GM18511 (cell line): Measurements from ENCODE around the gene IQCF6.
"Not testable (repeated sequence)": the region's sequence is repeated elsewhere in the genome, so short reads cannot be mapped to it uniquely, and the experiment has no call there.

Experiments used
- ATAC-seq: cut with Tn5 transposase; IDR thresholded peaks from one replicate; pipeline ENCODE4 v1.9.1; 2021; ENCODE audit warnings: mild to moderate bottlenecking, moderate library complexity; ENCODE audit not compliant: unreplicated experiment

IQCF6 gene

DNA sequence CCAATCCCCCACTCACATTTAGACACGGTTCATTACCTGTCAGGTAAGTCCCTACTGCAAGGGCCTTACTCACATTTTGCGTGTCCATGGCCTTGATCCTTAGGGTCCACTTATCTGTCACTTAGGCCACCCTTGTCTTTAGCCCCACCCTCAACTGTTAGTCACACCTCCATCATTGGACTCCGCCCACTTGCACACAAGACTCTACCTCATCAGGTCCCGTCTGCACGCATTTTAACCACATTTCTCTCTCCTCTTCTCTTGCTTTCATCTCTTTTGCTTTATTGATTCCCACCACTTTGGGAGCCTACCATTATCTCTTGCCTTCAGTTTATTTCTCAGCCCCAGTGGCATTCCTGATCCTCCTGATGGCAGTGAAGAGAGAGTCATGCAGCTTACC lies at the start of gene IQCF6:
IQCF6 (minus strand) TSS at position 101 of the 400 bp plus-strand sequence; CDS start at position 88, 13 bp downstream.
- ATAC-seq = no peak

DNA sequence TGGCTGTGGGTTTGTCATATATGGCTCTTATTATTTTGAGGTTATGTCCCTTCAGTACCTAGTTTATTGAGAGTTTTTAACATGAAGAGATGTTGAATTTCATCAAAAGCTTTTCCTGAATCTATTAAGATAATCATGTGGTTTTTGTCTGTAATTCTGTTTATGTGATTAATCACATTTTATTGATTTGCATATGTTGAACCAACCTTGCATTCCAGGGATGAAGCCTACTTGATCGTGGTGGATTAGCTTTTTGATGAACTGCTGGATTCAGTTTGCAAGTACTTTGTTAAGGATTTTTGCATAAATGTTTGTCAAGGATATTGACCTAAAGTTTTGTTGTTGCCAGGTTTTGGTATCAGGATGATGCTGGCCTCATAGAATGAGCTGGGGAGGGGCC lies 49.3 kb upstream of the IQCF6 start:
- ATAC-seq = no peak

DNA sequence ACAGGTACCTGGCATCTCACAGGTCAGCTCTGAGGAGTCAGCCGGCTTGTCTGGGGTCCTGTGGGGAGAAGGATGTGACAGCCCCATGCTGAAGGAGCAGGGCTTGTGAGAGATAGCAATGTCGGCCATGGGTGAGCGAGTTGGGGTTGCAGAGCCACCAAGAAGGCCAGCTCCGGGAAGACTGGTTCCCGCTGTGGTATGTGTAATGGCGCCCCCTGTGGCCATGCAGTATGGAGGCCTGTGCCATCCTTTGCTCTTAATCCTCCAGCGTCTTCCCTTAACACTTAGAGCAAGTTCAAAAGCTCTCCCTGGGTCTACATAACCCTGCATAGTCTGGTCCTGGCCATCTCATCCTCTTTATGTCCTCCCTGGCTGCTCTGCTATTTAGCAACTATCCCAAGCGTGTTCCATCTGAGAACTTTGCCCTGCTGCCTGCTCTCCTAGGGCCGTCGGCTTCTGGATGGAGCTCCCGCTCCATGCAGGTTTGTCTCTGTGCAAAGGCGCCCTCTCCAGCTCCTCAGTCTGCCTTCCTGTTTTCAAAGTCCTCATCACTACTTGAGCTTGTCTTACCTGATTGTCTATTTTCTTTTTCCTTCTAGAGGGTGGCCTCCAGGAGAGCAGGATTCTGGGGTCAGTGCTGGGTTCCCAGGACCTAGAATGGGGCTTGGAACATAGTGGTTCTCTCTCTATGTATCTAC lies 40.8 kb upstream of the IQCF6 start:
- ATAC-seq = no peak

DNA sequence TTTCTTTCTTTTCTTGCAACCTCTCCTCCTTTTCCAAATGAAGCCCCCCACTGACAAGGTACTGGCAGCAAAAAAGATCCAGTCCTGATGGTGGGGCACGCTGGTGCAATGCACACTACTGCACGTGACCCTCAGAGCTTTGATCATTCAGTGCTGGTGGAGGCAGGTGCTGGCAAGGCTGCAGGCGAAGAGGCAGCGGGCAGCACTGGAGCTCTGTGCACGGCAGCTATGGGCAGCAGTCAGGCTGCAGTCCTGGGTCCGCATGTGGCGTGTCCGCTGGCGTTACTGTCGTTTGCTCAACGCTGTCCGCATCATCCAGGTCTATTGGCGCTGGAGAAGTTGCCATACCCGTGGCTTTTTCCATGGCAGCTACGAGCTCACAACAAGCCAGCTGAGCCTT lies 40.1 kb upstream of the IQCF6 start:
- no peak for ATAC-seq

DNA sequence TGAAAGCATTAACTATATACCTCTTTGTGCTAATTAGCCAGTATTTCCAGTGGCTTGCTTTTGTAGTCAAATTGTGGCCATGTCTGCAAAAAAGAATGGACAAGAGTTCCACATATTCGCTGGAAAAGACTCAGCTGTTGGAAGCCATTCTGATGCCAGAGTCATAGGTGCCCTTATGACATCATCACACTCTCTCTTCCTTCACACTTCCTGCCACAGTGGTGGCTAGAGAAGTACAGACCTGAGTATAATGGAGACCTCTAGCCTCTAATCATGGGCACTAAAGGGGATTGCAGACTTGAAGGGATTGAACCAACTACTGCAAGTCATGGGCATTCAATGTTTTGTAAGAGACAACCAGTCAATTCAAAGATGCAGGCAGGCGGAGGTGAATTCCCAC lies 38.3 kb upstream of the IQCF6 start:
- ATAC-seq = no peak

DNA sequence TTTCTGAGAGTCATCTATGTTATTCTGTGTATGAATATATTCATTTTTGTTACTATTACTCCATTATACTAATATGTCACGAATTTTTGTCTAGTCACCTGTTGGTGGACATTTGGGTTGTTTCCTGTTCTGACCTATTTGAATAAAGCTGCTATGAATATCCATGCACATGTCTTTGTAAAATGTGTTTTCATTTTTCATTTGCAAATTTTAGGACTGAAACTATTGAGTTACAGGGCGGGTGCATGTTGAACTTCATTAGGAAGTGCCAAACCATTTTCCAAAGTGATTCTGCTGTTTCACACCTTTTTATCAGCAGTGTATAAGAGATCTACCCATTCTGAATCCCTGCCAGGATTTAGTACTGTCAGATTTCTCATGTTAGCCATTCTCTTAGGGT lies 37.7 kb upstream of the IQCF6 start:
- no peak for ATAC-seq

DNA sequence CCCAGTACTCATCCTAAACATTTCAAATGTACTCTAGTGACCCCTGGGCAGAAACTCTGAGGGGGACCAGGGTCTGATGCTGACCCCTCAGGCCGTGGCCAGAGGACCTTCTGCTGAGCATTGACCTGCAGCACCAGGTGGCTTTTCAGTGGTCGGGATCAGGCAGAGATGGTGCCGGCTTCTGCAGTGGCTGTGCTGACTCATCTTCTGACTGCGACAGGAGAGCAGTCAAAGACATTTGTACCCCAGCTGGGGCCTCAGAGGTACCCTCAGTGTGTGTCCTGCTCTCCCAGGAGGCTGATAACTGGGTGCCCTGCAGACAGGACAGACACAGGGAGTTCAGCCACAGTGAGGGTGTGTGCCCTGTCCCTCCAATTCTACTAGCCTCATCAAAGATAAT lies 36.6 kb upstream of the IQCF6 start:
- no peak for ATAC-seq

DNA sequence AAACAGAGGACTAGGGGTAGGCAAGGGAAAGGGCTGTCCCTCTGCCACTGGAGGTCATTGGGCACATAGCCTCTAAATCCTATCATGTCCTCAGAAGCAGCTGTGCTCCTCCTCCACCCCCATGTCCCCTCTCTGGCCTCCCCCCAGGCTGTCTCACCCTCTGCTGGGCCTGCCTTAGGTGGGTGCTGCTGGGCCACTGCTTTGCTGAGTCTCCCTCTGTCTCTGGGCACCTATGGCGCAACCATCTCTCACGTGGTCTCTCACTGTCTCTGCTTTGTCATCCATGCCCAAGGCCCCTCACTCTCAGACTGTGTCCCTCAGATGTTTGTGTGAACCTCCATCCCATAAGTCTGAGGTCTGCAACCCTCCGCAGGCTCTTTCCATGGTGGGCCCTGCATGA lies 35.0 kb upstream of the IQCF6 start:
- ATAC-seq = no peak

DNA sequence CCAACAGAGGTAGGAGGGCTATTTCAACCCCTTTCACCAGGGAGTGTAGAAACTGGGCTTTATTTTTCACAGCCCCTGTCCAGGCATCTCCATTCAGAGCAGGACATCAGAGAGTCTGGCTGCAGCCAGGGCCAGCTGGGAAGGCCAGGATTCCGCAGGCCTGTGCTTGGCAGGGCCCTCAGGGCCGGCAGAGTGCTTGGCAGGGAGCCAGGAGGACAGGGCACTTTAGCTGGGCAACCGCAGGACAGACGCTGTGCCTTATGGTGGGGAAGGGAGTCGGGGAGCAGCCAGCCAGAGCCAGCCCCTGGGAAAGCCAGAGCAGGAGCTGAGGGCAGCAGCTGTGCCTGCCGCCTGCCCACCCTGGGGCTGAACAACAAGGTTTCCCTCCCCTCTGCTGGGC lies 34.5 kb upstream of the IQCF6 start:
- ATAC-seq = no peak

DNA sequence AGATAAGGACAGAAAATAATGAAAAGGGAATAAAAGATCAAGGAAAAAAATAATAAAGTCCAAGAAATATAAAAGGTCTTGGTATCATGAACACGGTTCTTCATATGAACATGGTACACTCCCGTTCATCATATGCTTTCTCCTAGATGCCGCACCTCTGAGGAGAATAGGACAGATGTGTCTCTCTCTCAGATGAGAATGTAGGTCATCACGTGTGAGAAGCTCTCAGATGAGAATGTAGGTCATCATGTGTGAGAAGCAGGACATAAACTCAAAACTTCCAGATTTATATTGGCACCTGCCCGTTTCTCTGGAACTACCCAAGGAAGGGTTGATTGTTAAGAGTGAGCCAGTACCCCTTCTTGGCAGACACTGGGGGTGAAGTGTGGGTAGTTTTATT lies 29.9 kb upstream of the IQCF6 start:
- no peak for ATAC-seq

DNA sequence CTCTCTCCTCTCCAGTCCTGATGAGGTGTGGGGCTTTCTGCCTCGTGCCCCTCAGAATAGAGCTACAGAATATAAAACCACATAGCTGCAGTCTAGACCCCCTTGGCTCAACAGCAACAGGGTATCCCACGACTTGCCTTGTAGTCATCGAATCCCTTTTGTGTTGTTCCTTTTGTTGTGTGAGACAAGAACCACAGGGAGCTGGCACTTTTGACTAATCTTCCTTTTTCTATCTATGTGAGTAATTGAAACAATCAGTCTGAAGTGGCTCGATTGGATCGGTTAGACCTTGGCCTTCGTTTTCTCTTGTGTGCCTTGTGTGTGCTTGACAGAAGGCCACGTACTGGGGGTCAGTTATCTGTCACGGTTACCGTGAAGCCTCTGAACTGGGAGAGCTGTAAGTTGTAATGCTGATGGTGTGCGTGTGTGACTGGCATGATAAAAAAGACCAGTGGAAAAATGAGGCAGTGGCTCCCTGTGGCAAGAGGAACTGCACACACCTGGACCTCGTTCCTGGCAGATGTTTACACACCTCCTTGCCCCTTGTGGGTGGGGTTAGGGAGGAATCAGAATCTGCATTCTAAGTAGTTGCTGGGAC lies 23.2 kb upstream of the IQCF6 start:
- ATAC-seq = no peak

DNA sequence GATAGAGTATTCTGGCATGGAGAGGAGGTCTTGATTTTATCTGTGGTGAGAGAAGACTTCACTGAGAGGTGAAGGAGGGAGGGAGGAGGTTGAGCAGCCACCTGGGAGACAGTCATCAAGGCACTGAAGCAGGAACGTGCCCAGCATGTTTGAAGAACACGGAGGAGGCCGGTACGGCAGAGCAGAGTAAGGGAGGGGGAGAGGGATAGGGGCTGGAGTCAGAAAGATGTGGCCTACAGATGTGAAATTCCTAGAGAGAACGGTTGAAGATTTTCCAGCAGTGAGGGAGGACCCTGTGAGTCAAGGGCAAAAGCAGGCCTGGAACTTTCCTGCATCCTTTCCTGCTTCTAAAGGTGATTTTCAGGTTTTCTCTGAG lies 21.7 kb upstream of the IQCF6 start:
- ATAC-seq = no peak

DNA sequence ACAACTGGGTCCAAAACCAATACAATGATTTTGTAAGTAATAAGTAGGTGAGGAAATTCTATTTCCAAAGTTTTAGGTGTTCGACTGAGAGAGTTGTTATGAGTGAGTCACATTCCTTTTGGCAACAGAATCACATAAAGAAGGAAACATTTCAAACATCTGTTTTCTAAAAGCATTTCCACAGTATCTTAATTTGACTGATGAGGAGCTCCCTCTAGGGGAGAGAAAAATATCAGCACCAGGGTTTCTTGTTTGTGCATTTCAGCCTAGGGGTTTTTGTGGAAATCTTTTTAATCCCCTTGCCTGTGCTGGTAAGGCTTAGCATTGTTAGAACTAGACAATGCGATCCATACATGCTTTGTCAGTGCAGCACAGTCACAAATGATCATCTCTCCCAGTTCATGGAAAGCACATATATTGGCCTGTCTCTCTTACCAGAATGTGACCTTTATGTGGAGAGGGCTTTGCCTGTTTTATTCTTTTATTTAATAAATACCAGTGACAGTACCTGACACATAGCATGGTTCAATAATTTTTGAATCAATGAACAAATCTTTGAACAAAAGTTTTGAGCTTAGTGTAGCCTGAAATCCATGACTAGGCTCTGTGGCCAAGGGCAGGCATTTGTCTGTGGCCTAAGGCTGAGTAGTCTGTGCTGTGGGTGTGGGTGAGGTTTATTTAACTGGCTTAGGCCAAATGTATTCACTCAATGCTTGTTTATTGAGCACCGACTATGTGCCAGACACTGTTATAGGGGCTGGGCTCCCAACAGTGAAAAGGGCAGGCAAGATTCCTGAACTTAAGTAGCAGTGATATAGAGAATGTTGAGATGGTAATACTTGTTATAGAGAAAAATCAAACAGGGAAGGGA lies 21.1 kb upstream of the IQCF6 start:
- no peak for ATAC-seq

DNA sequence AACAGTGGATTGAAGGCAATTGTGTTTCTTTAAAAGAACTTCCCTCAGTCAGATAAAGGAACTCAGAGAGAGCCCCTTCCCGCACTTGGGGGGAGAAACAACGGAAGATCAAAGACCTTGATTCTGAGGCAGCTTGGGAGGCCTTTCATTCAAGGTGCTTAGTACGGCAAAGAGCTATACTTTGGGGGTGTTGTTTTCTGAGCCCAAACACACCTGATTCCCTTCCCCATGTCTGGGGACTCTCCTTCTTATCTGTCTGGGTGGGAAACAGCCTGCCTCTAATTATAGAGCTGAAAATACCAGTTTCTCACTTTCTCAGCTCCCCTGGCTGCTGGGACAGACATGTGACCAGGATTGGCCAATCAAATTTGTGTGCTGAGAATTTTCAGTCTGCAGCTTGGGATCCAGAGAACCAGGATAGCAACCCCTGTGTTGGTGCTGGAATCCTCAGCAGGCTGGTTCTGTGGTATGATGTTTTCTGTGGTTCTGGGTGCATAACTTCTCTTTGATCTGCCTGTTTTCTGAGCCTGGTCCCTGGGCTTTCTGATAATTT lies 19.4 kb upstream of the IQCF6 start:
- ATAC-seq = no peak

DNA sequence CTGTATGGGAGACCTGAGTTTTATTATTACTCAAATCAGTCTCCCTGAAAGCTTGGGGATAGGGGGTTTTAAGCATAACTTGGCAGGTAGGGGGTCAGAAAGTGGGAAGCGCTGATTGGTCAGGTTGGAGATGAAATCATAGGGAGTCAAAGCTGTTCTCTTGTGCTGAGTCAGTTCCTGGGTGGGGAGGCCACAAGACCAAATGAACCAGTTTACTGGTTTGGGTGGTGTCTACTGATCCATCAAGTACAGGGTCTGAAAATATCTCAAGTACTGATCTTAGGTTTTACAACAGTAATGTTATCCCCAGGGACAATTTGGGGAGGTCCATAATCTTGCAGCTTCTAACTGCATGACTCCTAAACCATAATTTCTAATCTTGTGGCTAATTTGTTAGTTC lies 17.8 kb upstream of the IQCF6 start:
- ATAC-seq = no peak

DNA sequence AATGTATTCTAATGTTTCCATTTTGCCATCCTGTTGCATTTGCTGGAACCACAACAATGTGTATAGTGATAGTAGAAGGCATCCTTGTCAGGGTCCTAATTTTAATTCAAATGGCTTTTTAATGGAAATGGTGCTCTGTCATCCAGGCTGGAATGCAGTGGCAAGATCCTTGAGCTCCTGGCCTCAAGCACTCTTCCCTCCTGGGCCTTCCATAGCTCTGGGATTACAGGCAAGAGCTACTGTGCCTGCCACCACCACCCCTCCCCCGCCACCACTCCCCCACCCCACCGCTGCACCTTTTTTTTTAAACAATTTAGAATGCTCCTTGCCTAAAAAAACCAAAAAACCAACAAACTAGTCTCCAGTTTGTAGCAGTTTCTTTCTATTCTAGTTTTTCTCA lies 15.2 kb upstream of the IQCF6 start:
- no peak for ATAC-seq

DNA sequence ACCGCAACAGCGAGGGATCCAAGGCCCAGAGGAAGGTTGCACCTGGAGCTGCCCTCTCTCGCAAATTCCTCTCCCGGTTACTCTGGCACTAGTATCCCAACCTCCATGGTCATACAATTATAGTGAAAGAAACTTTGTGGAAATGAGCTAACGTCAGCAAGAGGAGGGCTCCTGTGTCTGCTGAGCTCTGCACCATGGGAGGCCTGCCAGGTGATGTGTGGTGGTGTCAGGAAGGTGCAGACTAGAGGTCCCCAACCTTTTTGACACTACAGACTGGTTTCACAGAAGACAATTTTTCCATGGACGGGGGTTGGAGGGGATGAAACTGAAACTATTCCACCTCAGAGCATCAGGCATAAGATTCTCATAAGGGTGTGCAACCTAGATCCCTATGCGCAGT lies 13.2 kb upstream of the IQCF6 start:
- ATAC-seq = no peak

DNA sequence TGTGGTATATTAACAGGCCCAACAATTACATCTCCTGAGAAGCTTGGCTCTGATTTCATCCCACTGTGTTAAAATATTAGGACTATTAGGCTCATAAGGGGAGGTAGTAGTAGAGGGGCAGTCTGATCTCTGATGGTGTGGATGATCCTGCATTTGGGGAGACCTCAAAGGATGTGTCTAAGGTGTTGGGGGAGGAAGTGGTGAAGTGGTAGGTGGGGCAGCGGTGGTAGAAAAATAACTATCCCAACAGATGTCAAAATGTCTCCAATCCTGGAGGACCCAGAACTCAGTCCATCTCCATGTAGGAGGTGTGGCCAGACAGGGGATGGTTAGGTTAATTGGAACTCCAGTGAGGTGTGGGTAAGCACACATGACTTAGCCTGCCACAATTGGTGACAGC lies 10.4 kb upstream of the IQCF6 start:
- no peak for ATAC-seq

DNA sequence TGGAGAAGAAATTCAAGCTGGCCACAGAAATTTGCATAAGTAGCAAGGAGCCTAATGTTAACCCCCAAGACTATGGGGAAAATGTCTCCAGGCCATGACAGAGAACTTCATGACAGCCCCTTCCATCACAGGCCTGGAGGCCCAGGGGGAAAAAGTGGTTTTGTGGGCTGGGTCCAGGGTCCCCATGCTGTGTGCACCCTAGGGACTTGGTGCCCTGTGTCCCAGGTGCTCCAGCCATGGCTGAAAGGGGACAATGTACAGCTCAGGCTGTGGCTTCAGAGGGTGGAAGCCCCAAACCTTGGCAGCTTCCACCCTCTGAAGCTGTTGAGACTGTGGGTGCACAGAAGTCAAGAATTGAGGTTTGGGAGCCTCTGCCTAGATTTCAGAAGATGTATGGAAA lies 8.5 kb upstream of the IQCF6 start:
- not testable (repeated sequence) for ATAC-seq

DNA sequence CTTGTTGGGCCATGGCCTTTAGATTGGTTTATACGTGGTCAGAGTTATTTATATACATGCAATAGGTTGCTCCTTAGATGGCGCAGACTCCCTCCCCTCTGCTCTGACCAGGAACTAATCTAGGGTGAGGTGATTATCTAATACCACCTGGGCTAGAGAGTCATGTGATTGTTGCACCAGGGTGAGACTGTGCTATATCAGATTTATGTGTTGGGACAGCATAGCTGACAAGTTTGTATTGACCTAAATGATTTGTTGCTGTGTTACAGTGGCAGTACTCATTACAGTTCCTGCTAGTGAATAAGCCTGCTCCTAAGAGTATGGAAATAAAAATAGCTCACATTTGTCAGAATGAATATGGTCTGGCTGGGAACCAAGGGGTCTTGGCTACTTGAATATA lies 7.2 kb upstream of the IQCF6 start:
- ATAC-seq = no peak

DNA sequence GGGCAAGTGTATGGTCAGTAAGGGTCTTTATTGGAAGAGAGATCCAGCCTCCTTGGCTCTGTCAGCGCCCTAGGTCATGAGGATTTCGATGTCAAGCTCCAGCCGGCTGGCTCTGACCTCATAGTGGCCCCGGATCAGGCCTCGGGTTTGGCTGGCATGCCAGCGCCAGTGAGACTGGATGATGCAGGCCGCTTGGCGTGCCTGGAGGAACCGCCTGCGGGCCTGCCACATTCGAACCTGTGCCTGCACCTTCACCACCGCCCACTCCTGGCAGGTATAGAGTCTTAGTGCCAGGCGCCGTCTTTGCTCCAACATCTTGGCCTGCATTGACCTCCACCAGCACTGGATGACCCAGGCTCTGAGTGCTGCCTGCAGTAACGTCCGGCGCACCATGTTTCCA lies 483 bp downstream of the IQCF6 start:
- ATAC-seq = no peak

DNA sequence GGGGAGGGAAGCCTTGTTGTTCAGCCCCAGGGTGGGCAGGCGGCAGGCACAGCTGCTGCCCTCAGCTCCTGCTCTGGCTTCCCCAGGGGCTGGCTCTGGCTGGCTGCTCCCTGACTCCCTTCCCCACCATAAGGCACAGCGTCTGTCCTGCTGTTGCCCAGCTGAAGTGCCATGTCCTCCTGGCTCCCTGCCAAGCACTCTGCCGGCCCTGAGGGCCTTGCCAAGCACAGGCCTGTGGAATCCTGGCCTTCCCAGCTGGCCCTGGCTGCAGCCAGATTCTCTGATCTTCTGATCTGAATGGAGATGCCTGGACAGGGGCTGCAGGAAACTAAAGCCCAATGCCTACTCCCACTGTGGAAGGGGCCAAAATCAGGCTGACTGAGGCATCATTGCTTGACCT lies 1.1 kb downstream of the IQCF6 start:
- no peak for ATAC-seq
